ENCODE measurements around the gene ACOT13. TPM values are rescaled to one million over a fixed set of nuclear protein-coding genes. Genes with fewer than 3 reads are reported as not detected.
"Not testable (repeated sequence)": the region's sequence is repeated elsewhere in the genome, so short reads cannot be mapped to it uniquely, and the experiment has no call there.

Gene ACOT13
- polyA plus RNA-seq, 3 donors: 1.7 to 20.1 (median 14.5) TPM

- Histone ChIP-seq H3K4me1 (ENCODE audit: control insufficient read depth in 1 of 2, insufficient read depth in 2 of 2, low read length in 2 of 2) (peaks cover 27 to 33% of the 10 kb centered on the region in 2 donors), H3K36me3 (replicated peaks in 1 of 2; ENCODE audit: control insufficient read depth in 1 of 2, insufficient read depth in 2 of 2, low read length in 2 of 2) (peaks cover 0 to 9% of the 10 kb centered on the region in 2 donors), H3K4me3 (replicated peaks in 1 of 3; ENCODE audit: low read depth in 2 of 3, low read length in 3 of 3) (peak overlapping the region; percentile 55 to 99 (median 92)), H3K9me3 (replicated peaks in 1 of 2; ENCODE audit: control insufficient read depth in 1 of 2, insufficient read depth in 1 of 2, low read length in 2 of 2) (no peaks in the 10 kb centered on the region), H3K27ac (ENCODE audit: low read depth in 1 of 2, low read length in 2 of 2) (peak overlapping the region; percentile 96 to 100), H3K27me3 (ENCODE audit: control insufficient read depth in 2 of 2, insufficient read depth in 2 of 2, low read length in 2 of 2) (no peaks in the 10 kb centered on the region), H3K4me2 (replicated peaks; ENCODE audit: extremely low read depth, low read length, poor library complexity, severe bottlenecking) (peak overlapping the region; percentile 88), H3K9ac (ENCODE audit: insufficient read depth, low read length, poor library complexity, severe bottlenecking) (peak overlapping the region; percentile 98), H4K20me1 (ENCODE audit: insufficient read depth, low read length) (peaks cover 27% of the 10 kb centered on the region), H3K79me2 (ENCODE audit: insufficient read depth, low read length) (peaks cover 40% of the 10 kb centered on the region), H2AFZ (ENCODE audit: insufficient read depth, low read depth, low read length, poor library complexity, severe bottlenecking) (peak overlapping the region; percentile 85)
- Mint-ChIP-seq H3K4me1 (peaks cover 25% of the 10 kb centered on the region), H3K36me3 (peaks cover 19 to 20% of the 10 kb centered on the region in 2 donors), H3K9me3 (peaks cover 0 to 2% (median 0%) of the 10 kb centered on the region in 7 donors), H3K4me3 (peak overlapping the region; percentile 95 to 99), H3K27ac (peak overlapping the region; percentile 96 to 100 (median 99)), H3K27me3 (ENCODE audit: low read depth in 3 of 3) (peaks cover 1 to 2% (median 1%) of the 10 kb centered on the region in 3 donors)
- no peak for DNase-seq
- no peak for TF ChIP-seq CTCF (IDR thresholded peaks at IDR 0.05)
- WGBS (ENCODE audit: insufficient coverage): 4% methylated on average over 23 of the region's 26 CpGs
- intact Hi-C loops (cut with micrococcal nuclease): loop anchor here in 1 of 2 donors (2.0 to 10.0 kb wide), 5 partner anchors 21 to 283 kb away; partner anchors contain the start of genes ACOT13, GMNN and TDP2
Measured at GRCh38 chr6:24721461-24722215, 54.8 kb downstream of the ACOT13 start.

- no peak overlapping the region for H3K4me3 ChIP-seq (replicated peaks in 1 of 3; ENCODE audit: low read depth in 2 of 3, low read length in 3 of 3)
- peaks cover 23% of the 10 kb centered on the region for H3K79me2 ChIP-seq (ENCODE audit: insufficient read depth, low read length)
- intact Hi-C loops (cut with micrococcal nuclease): loop anchor here in 1 of 2 donors (5.0 to 10.0 kb wide), 4 partner anchors 34 to 282 kb away; partner anchors contain the start of genes ACOT13, GMNN and TDP2
- no peak overlapping the region for H3K27ac ChIP-seq (ENCODE audit: low read depth in 1 of 2, low read length in 2 of 2)
- no peaks in the 10 kb centered on the region for H3K27me3 ChIP-seq (ENCODE audit: control insufficient read depth in 2 of 2, insufficient read depth in 2 of 2, low read length in 2 of 2)
- H3K4me1 ChIP-seq (ENCODE audit: control insufficient read depth in 1 of 2, insufficient read depth in 2 of 2, low read length in 2 of 2): peaks cover 15 to 17% of the 10 kb centered on the region in 2 donors
- no peak overlapping the region for H3K4me2 ChIP-seq (replicated peaks; ENCODE audit: extremely low read depth, low read length, poor library complexity, severe bottlenecking)
- Mint-ChIP-seq H3K4me1 (peaks cover 10% of the 10 kb centered on the region), H3K27ac (no peak overlapping the region), H3K36me3 (peaks cover 4% of the 10 kb centered on the region in 2 donors), H3K4me3 (no peak overlapping the region), H3K9me3 (peaks cover 0 to 2% (median 0%) of the 10 kb centered on the region in 7 donors), H3K27me3 (ENCODE audit: low read depth in 3 of 3) (peaks cover 1 to 2% (median 1%) of the 10 kb centered on the region in 3 donors)
- DNase-seq: no peak
- H2AFZ ChIP-seq (ENCODE audit: insufficient read depth, low read depth, low read length, poor library complexity, severe bottlenecking): no peak overlapping the region
- H4K20me1 ChIP-seq (ENCODE audit: insufficient read depth, low read length): peaks cover 10% of the 10 kb centered on the region
- no peak for TF ChIP-seq CTCF (IDR thresholded peaks at IDR 0.05)
- H3K9ac ChIP-seq (ENCODE audit: insufficient read depth, low read length, poor library complexity, severe bottlenecking): no peak overlapping the region
- WGBS (ENCODE audit: insufficient coverage): 100% methylated on average over 1 of the region's 3 CpGs
- H3K36me3 ChIP-seq (replicated peaks in 1 of 2; ENCODE audit: control insufficient read depth in 1 of 2, insufficient read depth in 2 of 2, low read length in 2 of 2): no peaks in the 10 kb centered on the region
- H3K9me3 ChIP-seq (replicated peaks in 1 of 2; ENCODE audit: control insufficient read depth in 1 of 2, insufficient read depth in 1 of 2, low read length in 2 of 2): no peaks in the 10 kb centered on the region
Measured at GRCh38 chr6:24723270-24723669, 56.4 kb downstream of the ACOT13 start.

- H3K4me1 Mint-ChIP-seq; H3K9ac ChIP-seq (ENCODE audit: insufficient read depth, low read length, poor library complexity, severe bottlenecking); intact Hi-C loops (cut with micrococcal nuclease); H3K27ac ChIP-seq (ENCODE audit: low read depth in 1 of 2, low read length in 2 of 2); DNase-seq; H3K27me3 ChIP-seq (ENCODE audit: control insufficient read depth in 2 of 2, insufficient read depth in 2 of 2, low read length in 2 of 2); H3K27me3 Mint-ChIP-seq (ENCODE audit: low read depth in 3 of 3); H4K20me1 ChIP-seq (ENCODE audit: insufficient read depth, low read length); H3K36me3 Mint-ChIP-seq; H2AFZ ChIP-seq (ENCODE audit: insufficient read depth, low read depth, low read length, poor library complexity, severe bottlenecking); H3K27ac Mint-ChIP-seq; H3K36me3 ChIP-seq (replicated peaks in 1 of 2; ENCODE audit: control insufficient read depth in 1 of 2, insufficient read depth in 2 of 2, low read length in 2 of 2); H3K79me2 ChIP-seq (ENCODE audit: insufficient read depth, low read length); H3K4me3 Mint-ChIP-seq; H3K4me2 ChIP-seq (replicated peaks; ENCODE audit: extremely low read depth, low read length, poor library complexity, severe bottlenecking); H3K4me3 ChIP-seq (replicated peaks in 1 of 3; ENCODE audit: low read depth in 2 of 3, low read length in 3 of 3); H3K4me1 ChIP-seq (ENCODE audit: control insufficient read depth in 1 of 2, insufficient read depth in 2 of 2, low read length in 2 of 2): not testable (repeated sequence)
- 98% methylated on average over 2 of the region's 3 CpGs for WGBS (ENCODE audit: insufficient coverage)
- H3K9me3 Mint-ChIP-seq: peaks cover 16 to 31% (median 21%) of the 10 kb centered on the region in 7 donors
- H3K9me3 ChIP-seq (replicated peaks in 1 of 2; ENCODE audit: control insufficient read depth in 1 of 2, insufficient read depth in 1 of 2, low read length in 2 of 2): peaks cover 19 to 20% of the 10 kb centered on the region in 2 donors
Measured at GRCh38 chr6:24730653-24731052, 63.8 kb downstream of the ACOT13 start.

Measured in CD14-positive monocyte (primary cell).